Panc1 (cell line): ENCODE results near the gene IGF1R. TPM values are rescaled to one million over a fixed set of nuclear protein-coding genes. Genes with fewer than 3 reads are reported as not detected.

Experiments used
- ATAC-seq: fragments of 200-7000 bp; cut with Tn5 transposase; 2 replicates; pipeline ENCODE4 v1.9.1; 2020; ENCODE audit warnings: mild to moderate bottlenecking, moderate library complexity
- BruUV-seq: library from RNA; stranded (reverse); fragments of 400-500 nt; replicated peaks from 2 replicates; lab custom pipeline; 2021; lab: Mats Ljungman, UMichigan
- CTCF ChIA-PET: fragments of 300-600 bp; sonication (Branson Sonifier 250); formaldehyde crosslinking; loops from one replicate; lab custom pipeline; 2022; ENCODE audit warnings: antibody characterized with exemption; lab: Charles Lee
- POLR2A ChIA-PET: fragments of 300-600 bp; sonication (Branson Sonifier 250); formaldehyde crosslinking; loops from one replicate; lab custom pipeline; 2022; ENCODE audit warnings: antibody characterized with exemption; lab: Charles Lee
- DNase-seq: peaks from one replicate; pipeline ENCODE4 v3.0.0-alpha.2; 2010; ENCODE audit warnings: low read depth, low spot score
- H3K27ac ChIP-seq: 2 replicates; pipeline ENCODE4 v1.5.1; 2011; ENCODE audit warnings: mild to moderate bottlenecking, low read length, inconsistent platforms
- H3K27me3 ChIP-seq: fragments of 200-500 bp; sonication (Bioruptor generic); 2 replicates; pipeline ENCODE4 v1.6.0; 2014; ENCODE audit warnings: low read length, inconsistent platforms; ENCODE audit not compliant: control insufficient read depth, insufficient read depth
- H3K36me3 ChIP-seq: fragments of 200-500 bp; sonication (Bioruptor generic); 2 replicates; pipeline ENCODE4 v1.5.1; 2014; ENCODE audit warnings: inconsistent platforms, mild to moderate bottlenecking, low read length, moderate library complexity; ENCODE audit not compliant: control insufficient read depth, insufficient read depth
- H3K4me1 ChIP-seq: 2 replicates; pipeline ENCODE4 v1.5.1; 2011; ENCODE audit warnings: inconsistent platforms, mild to moderate bottlenecking, low read length, moderate library complexity; ENCODE audit not compliant: control insufficient read depth, insufficient read depth
- H3K4me3 ChIP-seq, 2 experiments: 2 replicates each; pipeline ENCODE4 v1.5.1; 2011 to 2012; ENCODE audit warnings: low read depth in 2 of 2, low read length in 2 of 2, mild to moderate bottlenecking in 2 of 2, inconsistent platforms in 1 of 2, moderate library complexity in 1 of 2
- H3K9me3 ChIP-seq: fragments of 200-500 bp; sonication (Bioruptor generic); 2 replicates; pipeline ENCODE4 v1.5.1; 2014; ENCODE audit warnings: low read depth, mild to moderate bottlenecking, inconsistent platforms, low read length, moderate library complexity; ENCODE audit not compliant: control insufficient read depth, insufficient read depth
- CTCF ChIP-seq: fragments of 450-650 bp; IDR thresholded peaks from 2 replicates; pipeline ENCODE4 v1.5.1; 2017; ENCODE audit warnings: mild to moderate bottlenecking
- POLR2AphosphoS5 ChIP-seq: IDR thresholded peaks from 2 replicates; pipeline ENCODE4 v1.6.1; 2012; ENCODE audit warnings: mild to moderate bottlenecking, low read depth, low read length, moderate library complexity
- REST ChIP-seq, 2 experiments: IDR thresholded peaks; 2 replicates each; pipeline ENCODE4 v1.6.1; 2011 to 2012; ENCODE audit warnings: low read depth in 2 of 2, control low read depth in 1 of 2, low read length in 1 of 2, mild to moderate bottlenecking in 1 of 2, moderate library complexity in 1 of 2; ENCODE audit not compliant: insufficient read depth in 1 of 2
- SIN3A ChIP-seq: IDR thresholded peaks from 2 replicates; pipeline ENCODE4 v1.6.1; 2012; ENCODE audit warnings: low read depth, mild to moderate bottlenecking, low read length, moderate library complexity, borderline replicate concordance; ENCODE audit not compliant: insufficient read depth
- TCF7L2 ChIP-seq: IDR thresholded peaks from 2 replicates; pipeline ENCODE4 v1.6.1; 2011; ENCODE audit warnings: mild to moderate bottlenecking, low read depth, low read length, inconsistent platforms
- in situ Hi-C: cut with HindIII; loops from 2 replicates; pipeline ENCODE4 v1.10.0; 2016; ENCODE audit warnings: low sequenced_read_pairs, low pct_unique_long_range_greater_than_20kb
- intact Hi-C: fragments of 100-400 bp; cut with micrococcal nuclease; formaldehyde crosslinking; loops from one replicate; pipeline ENCODE4 v1.10.0; 2022; ENCODE audit not compliant: unreplicated experiment
- total RNA-seq: library from RNA; stranded (reverse); gene quantifications from one replicate; pipeline ENCODE4 v1.2.1, GENCODE V29; 2021; ENCODE audit not compliant: unreplicated experiment

IGF1R gene
- total RNA-seq, 1 experiment from 2014 or later: 77.1 TPM

- BruUV-seq: no TSS peak
- ATAC-seq (peak; percentile 57; the same call in 1 of the 2 replicates), DNase-seq (no peak)
- H3K27me3 ChIP-seq: no peaks in the 10 kb centered on the region
- H3K4me3 ChIP-seq: no peak overlapping the region
- no peaks in the 10 kb centered on the region for H3K4me1 ChIP-seq
- TF ChIP-seq REST (IDR thresholded peaks at IDR 0.05; ENCODE audit: insufficient read depth in 1 of 2, low read depth in 2 of 2, low read length in 1 of 2) (no peak), SIN3A (no peak), TCF7L2 (no peak), CTCF (no peak), POLR2AphosphoS5 (no peak)
- no peak overlapping the region for H3K27ac ChIP-seq
- peaks cover 13% of the 10 kb centered on the region for H3K9me3 ChIP-seq
- in situ Hi-C loops (no loop called here), intact Hi-C loops (no loop called here)
- ChIA-PET POLR2A (no interaction called here), CTCF (interaction anchor here (0.6 kb wide), 1 partner anchor 95 kb away, joined by 3 read pairs; no protein-coding TSS in a partner anchor)
- no peaks in the 10 kb centered on the region for H3K36me3 ChIP-seq
Measured at GRCh38 chr15:98966091-98966787, 317.9 kb downstream of the IGF1R start.

- no TSS peak for BruUV-seq
- H3K9me3 ChIP-seq: peaks cover 4% of the 10 kb centered on the region
- H3K4me3 ChIP-seq: no peak overlapping the region
- ATAC-seq (no peak), DNase-seq (no peak)
- H3K36me3 ChIP-seq: no peaks in the 10 kb centered on the region
- in situ Hi-C loops (no loop called here), intact Hi-C loops (no loop called here)
- no peaks in the 10 kb centered on the region for H3K4me1 ChIP-seq
- no peaks in the 10 kb centered on the region for H3K27me3 ChIP-seq
- ChIA-PET CTCF (interaction anchor here (0.6 kb wide), 2 partner anchors 96 to 127 kb away, joined by 3 read pairs; no protein-coding TSS in a partner anchor), POLR2A (no interaction called here)
- H3K27ac ChIP-seq: no peak overlapping the region
- TF ChIP-seq REST (IDR thresholded peaks at IDR 0.05; ENCODE audit: insufficient read depth in 1 of 2, low read depth in 2 of 2, low read length in 1 of 2) (no peak), CTCF (no peak), TCF7L2 (no peak), POLR2AphosphoS5 (no peak), SIN3A (no peak)
Measured at GRCh38 chr15:98967096-98967495, 318.8 kb downstream of the IGF1R start.
